ENCODE data around the gene ZMIZ1. TPM values are rescaled to one million over a fixed set of nuclear protein-coding genes. Genes with fewer than 3 reads are reported as not detected.

Gene ZMIZ1
- total and polyA plus RNA-seq, 8 donors = 63.1 to 87.2 (median 76.8) TPM

DNA sequence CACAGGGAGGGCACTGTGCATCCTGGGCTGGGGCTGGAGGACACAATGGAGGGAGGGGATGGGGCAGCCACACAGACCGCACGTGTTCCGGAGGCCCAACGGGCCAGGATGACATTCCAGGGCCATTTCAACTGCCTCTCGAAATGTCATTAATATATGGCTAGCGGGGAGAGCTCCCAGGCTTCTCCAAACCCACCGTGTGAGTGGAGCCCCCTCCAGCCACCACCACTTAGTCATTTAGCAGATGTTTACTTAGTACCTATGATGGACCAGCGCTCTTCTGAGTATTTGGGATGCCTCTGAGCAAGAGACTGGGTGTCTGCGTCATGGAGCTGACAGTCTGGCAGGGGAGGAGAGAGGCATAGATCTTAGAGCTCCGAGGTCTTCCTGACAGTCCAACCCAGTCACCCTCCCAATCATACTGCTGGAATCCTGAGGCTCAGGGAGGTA, 107.3 kb downstream of the ZMIZ1 start:
- Histone ChIP-seq H3K27ac (peak overlapping the region in 1 of 2 donors; percentile 23), H3K4me1 (peaks cover 23 to 61% of the 10 kb centered on the region in 2 donors), H3K9me3 (no peaks in the 10 kb centered on the region), H3K27me3 (no peaks in the 10 kb centered on the region), H3K4me3 (no peak overlapping the region), H3K36me3 (peaks cover 0 to 23% of the 10 kb centered on the region in 2 donors)
- ATAC-seq = no peak
- intact Hi-C loops (cut with DNase I) = no loop called here
- TF ChIP-seq, protein P1, sequence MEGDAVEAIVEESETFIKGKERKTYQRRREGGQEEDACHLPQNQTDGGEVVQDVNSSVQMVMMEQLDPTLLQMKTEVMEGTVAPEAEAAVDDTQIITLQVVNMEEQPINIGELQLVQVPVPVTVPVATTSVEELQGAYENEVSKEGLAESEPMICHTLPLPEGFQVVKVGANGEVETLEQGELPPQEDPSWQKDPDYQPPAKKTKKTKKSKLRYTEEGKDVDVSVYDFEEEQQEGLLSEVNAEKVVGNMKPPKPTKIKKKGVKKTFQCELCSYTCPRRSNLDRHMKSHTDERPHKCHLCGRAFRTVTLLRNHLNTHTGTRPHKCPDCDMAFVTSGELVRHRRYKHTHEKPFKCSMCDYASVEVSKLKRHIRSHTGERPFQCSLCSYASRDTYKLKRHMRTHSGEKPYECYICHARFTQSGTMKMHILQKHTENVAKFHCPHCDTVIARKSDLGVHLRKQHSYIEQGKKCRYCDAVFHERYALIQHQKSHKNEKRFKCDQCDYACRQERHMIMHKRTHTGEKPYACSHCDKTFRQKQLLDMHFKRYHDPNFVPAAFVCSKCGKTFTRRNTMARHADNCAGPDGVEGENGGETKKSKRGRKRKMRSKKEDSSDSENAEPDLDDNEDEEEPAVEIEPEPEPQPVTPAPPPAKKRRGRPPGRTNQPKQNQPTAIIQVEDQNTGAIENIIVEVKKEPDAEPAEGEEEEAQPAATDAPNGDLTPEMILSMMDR (IDR thresholded peaks at IDR 0.05) = no peak
- DNase-seq = peak in 1 of 4 donors; percentile 47

DNA sequence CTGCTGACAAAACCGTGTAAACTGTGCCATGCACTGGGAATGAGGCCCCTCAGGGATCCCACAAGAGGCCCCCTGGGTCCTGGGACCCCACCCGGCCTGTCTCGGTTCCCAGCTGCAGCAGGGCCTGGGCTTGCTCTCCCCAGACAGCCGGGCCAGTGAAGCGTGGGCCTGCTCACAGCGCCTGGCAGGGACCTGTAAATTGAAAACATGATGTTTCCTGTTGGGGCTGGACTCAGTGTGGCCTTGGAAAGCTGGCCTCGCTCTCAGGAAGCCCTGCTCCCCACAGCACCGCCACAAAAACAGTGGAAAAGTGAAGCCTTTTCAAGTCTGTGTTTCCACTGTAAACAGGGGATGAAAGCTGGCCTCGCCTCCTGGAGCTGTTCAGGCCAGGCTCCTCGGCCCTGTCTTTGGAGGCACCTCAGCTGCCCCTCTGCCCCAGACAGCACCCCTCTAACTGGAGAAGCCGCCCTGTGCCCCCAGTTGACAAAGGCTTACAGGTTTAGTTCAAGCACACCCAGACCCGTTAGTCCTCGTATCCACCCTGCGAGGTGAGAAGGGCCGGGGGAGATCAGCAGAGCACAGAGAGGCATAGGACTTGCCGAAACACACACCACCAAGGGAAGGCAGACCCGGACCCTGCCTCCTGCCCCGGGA, 108.3 kb downstream of the ZMIZ1 start:
- no peak overlapping the region for H3K4me3 ChIP-seq
- peak; percentile 28 for ATAC-seq
- no peaks in the 10 kb centered on the region for H3K9me3 ChIP-seq
- peak in 2 of 4 donors; percentile 46 to 75 for DNase-seq
- TF ChIP-seq, protein P1 (IDR thresholded peaks at IDR 0.05) = no peak
- H3K36me3 ChIP-seq = peaks cover 0 to 19% of the 10 kb centered on the region in 2 donors
- H3K4me1 ChIP-seq = peaks cover 29 to 71% of the 10 kb centered on the region in 2 donors
- intact Hi-C loops (cut with DNase I) = no loop called here
- no peaks in the 10 kb centered on the region for H3K27me3 ChIP-seq
- H3K27ac ChIP-seq = peak overlapping the region in 1 of 2 donors; percentile 14

DNA sequence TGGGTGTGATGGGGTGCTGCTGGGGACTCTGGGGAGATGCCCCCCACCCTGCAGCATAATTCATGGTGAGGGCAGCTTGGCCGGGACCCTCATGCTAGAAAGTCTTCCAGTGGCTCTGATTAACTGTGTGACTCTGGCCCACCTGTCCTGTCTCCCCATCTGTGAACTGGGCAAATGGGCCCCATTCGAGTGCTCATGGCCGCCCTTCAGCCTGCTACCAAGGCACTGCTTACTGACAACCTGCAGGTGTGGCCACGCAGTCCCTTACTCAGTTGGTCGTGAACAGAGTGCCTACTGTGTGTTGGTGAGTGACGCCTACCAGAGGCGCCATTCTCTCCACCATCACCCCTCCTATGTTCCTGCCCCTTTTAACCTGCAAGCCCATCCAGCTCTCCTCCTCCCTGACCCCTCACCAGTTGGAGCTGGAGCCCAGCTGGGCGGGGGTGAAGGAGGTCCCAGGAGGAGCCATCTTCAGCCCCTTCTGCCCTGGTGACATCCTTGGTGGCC, 109.4 kb downstream of the ZMIZ1 start:
- peaks cover 0 to 13% of the 10 kb centered on the region in 2 donors for H3K36me3 ChIP-seq
- intact Hi-C loops (cut with DNase I) = no loop called here
- DNase-seq (peak in 1 of 4 donors; percentile 34), ATAC-seq (no peak)
- H3K27ac ChIP-seq = peak overlapping the region; percentile 5 to 58
- TF ChIP-seq, protein P1 (IDR thresholded peaks at IDR 0.05) = no peak
- H3K4me1 ChIP-seq = peaks cover 37 to 82% of the 10 kb centered on the region in 2 donors
- no peaks in the 10 kb centered on the region for H3K27me3 ChIP-seq
- H3K9me3 ChIP-seq = no peaks in the 10 kb centered on the region
- no peak overlapping the region for H3K4me3 ChIP-seq

DNA sequence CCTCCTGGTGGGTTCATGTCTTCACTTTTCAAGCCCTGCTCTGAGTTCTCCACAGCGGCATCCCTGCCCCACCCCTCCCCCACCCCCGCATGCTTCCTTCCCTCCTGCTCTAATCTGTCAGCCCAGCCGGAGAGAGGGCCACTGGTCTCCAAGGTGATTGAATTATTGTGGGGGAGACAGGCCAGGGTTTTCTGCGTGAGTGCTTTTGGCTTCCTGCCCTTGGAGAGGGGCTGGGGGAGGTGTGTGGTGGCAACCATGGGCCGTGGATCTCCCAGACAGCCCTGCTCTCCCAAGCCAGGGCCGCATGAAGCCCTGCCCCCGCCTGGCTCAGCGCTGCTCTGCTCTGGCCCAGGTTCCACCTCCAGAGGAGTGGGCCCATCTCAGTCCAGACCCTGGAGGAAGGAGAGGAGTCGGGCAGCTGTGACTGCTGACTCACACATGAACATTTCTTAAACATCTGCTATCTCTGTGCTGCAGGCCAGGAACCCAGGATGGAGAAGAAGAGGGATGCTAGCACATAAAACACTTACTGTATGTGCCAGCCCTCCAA, 109.9 kb downstream of the ZMIZ1 start:
- intact Hi-C loops (cut with DNase I) = no loop called here
- Histone ChIP-seq H3K36me3 (peaks cover 0 to 13% of the 10 kb centered on the region in 2 donors), H3K4me1 (peaks cover 43 to 87% of the 10 kb centered on the region in 2 donors), H3K9me3 (no peaks in the 10 kb centered on the region), H3K27me3 (no peaks in the 10 kb centered on the region), H3K4me3 (no peak overlapping the region), H3K27ac (peak overlapping the region; percentile 5 to 58)
- DNase-seq (peak in 2 of 4 donors; percentile 53 to 60), ATAC-seq (peak; percentile 6)
- TF ChIP-seq, protein P1 (IDR thresholded peaks at IDR 0.05) = no peak

Data from left lung (tissue), 10 donors.